Esophagus muscularis mucosa (tissue), 4 donors: Measurements from ENCODE around the gene PLIN4. TPM values are rescaled to one million over a fixed set of nuclear protein-coding genes. Genes with fewer than 3 reads are reported as not detected.

ENCODE experiments used
- DNase-seq: peaks from one replicate; pipeline ENCODE4 v3.0.0-alpha.2; 2017; ENCODE audit errors: extremely low spot score
- H3K27ac ChIP-seq, 4 donors: fragments of 200-600 bp; sonication (generic); replicated peaks in 1 of 4; 1 replicate in 3 of 4; 2 replicates in 1 of 4; pipeline ENCODE4 v1.5.1; 2016 to 2019; ENCODE audit warnings: mild to moderate bottlenecking in 1 of 4
- H3K27me3 ChIP-seq, 4 donors: fragments of 200-600 bp; sonication (generic); one replicate each; pipeline versions ENCODE4 v1.5.1 to v1.6.0; 2016 to 2019
- H3K36me3 ChIP-seq, 4 donors: fragments of 200-600 bp; sonication (generic); one replicate each; pipeline ENCODE4 v1.5.1; 2016 to 2019
- H3K4me1 ChIP-seq, 4 donors: fragments of 200-600 bp; sonication (generic); one replicate each; pipeline ENCODE4 v1.5.1; 2016 to 2019
- H3K4me3 ChIP-seq, 4 donors: fragments of 200-600 bp; sonication (generic); 1 replicate in 2 of 4; 2 replicates in 2 of 4; pipeline ENCODE4 v1.5.1; 2016 to 2019; ENCODE audit warnings: mild to moderate bottlenecking in 4 of 4, moderate library complexity in 1 of 4
- H3K9me3 ChIP-seq, 4 donors: fragments of 200-600 bp; sonication (generic); 1 replicate in 3 of 4; 2 replicates in 1 of 4; pipeline ENCODE4 v1.5.1; 2016 to 2019
- CTCF ChIP-seq, 3 experiments: fragments of 200-600 bp in 2 of 3; fragments of 450-650 bp in 1 of 3; sonication (generic) in 2 of 3; IDR thresholded peaks; one replicate each; pipeline ENCODE4 v1.5.1; 2017 to 2019; ENCODE audit warnings: antibody characterized with exemption in 3 of 3, mild to moderate bottlenecking in 2 of 3, moderate library complexity in 1 of 3
- EP300 ChIP-seq: sonication (generic); formaldehyde crosslinking; IDR thresholded peaks from one replicate; pipeline ENCODE4 v1.6.1; 2017; ENCODE audit warnings: antibody characterized with exemption
- POLR2A ChIP-seq: fragments of 450-650 bp; IDR thresholded peaks from one replicate; pipeline ENCODE4 v1.6.1; 2017; ENCODE audit warnings: antibody characterized with exemption, moderate library complexity, mild to moderate bottlenecking, low read depth
- POLR2AphosphoS5 ChIP-seq, 2 donors: sonication (generic); formaldehyde crosslinking; IDR thresholded peaks; one replicate each; pipeline ENCODE4 v1.6.1; 2017; ENCODE audit warnings: antibody characterized with exemption in 2 of 2
- WGBS: methylation state at CpG from one replicate; pipeline ENCODE4 v1.1.5; 2018; 5-methylcytosine and 5-hydroxymethylcytosine counted together
- intact Hi-C: fragments of 100-400 bp; cut with DNase I; formaldehyde crosslinking; loops from one replicate; pipeline ENCODE4 v1.15.1; 2023
- total RNA-seq, 4 donors: library from RNA; depleted of rRNA; stranded (reverse); fragments of >200 nt; gene quantifications; one replicate each; pipeline versions ENCODE4 v1.1.0 to v1.2.1, GENCODE V29; 2016

PLIN4 gene
- total RNA-seq, 4 donors from 2014 or later: 45.7 to 134 (median 91.1) TPM

- TF ChIP-seq CTCF (IDR thresholded peaks at IDR 0.05) (no peak), EP300 (no peak), POLR2AphosphoS5 (IDR thresholded peaks at IDR 0.05) (no peak), POLR2A (no peak)
- Histone ChIP-seq H3K27me3 (no peaks in the 10 kb centered on the region), H3K4me1 (no peaks in the 10 kb centered on the region), H3K4me3 (no peak overlapping the region), H3K27ac (no peak overlapping the region), H3K9me3 (no peaks in the 10 kb centered on the region), H3K36me3 (peaks cover 24 to 84% (median 70%) of the 10 kb centered on the region in 4 donors)
- no peak for DNase-seq
- WGBS: 86% methylated on average over 11 of the region's 11 CpGs
- intact Hi-C loops: no loop called here
Observed at GRCh38 chr19:4487572-4487971, 30.7 kb downstream of the PLIN4 start.

GRCh38 chr19:4483385-4483784 is 34.9 kb downstream of the PLIN4 start:
- TF ChIP-seq POLR2AphosphoS5 (IDR thresholded peaks at IDR 0.05) (no peak), CTCF (IDR thresholded peaks at IDR 0.05) (no peak), POLR2A (no peak), EP300 (no peak)
- H3K4me1 ChIP-seq: no peaks in the 10 kb centered on the region
- peaks cover 10 to 85% (median 63%) of the 10 kb centered on the region in 4 donors for H3K36me3 ChIP-seq
- no peak overlapping the region for H3K4me3 ChIP-seq
- H3K27ac ChIP-seq: no peak overlapping the region
- H3K27me3 ChIP-seq: no peaks in the 10 kb centered on the region
- intact Hi-C loops: no loop called here
- no peaks in the 10 kb centered on the region for H3K9me3 ChIP-seq
- 89% methylated on average over 19 of the region's 19 CpGs for whole genome bisulfite sequencing
- DNase-seq: no peak

- Histone ChIP-seq H3K36me3 (peaks cover 14 to 85% (median 64%) of the 10 kb centered on the region in 4 donors), H3K9me3 (no peaks in the 10 kb centered on the region), H3K27ac (no peak overlapping the region), H3K27me3 (no peaks in the 10 kb centered on the region), H3K4me1 (no peaks in the 10 kb centered on the region), H3K4me3 (no peak overlapping the region)
- TF ChIP-seq CTCF (IDR thresholded peaks at IDR 0.05) (no peak), EP300 (no peak), POLR2A (no peak), POLR2AphosphoS5 (IDR thresholded peaks at IDR 0.05) (no peak)
- WGBS: 91% methylated on average over 35 of the region's 35 CpGs
- intact Hi-C loops: no loop called here
- DNase-seq: no peak
Observed at GRCh38 chr19:4482721-4483364, 35.4 kb downstream of the PLIN4 start.

GRCh38 chr19:4477034-4477801 is 41.1 kb downstream of the PLIN4 start:
- Histone ChIP-seq H3K4me3 (no peak overlapping the region), H3K9me3 (no peaks in the 10 kb centered on the region), H3K27ac (no peak overlapping the region), H3K36me3 (peaks cover 24 to 70% (median 58%) of the 10 kb centered on the region in 4 donors), H3K4me1 (peaks cover 18 to 28% (median 27%) of the 10 kb centered on the region in 4 donors), H3K27me3 (no peaks in the 10 kb centered on the region)
- WGBS: 82% methylated on average over 16 of the region's 16 CpGs
- intact Hi-C loops: no loop called here
- TF ChIP-seq POLR2AphosphoS5 (IDR thresholded peaks at IDR 0.05) (no peak), POLR2A (no peak), EP300 (no peak), CTCF (IDR thresholded peaks at IDR 0.05) (no peak)
- no peak for DNase-seq
